Measurements from ENCODE around the gene PRG2. TPM values are rescaled to one million over a fixed set of nuclear protein-coding genes. Genes with fewer than 3 reads are reported as not detected.
A peak's percentile ranks its signal among the peaks of the same experiment; 100 is the strongest.

PRG2 gene
- total and polyA plus RNA-seq, 9 of the 15 experiments (the other 6 are each of a cell fraction or from before 2014, with no cell fraction given), result 1.8 to 78.0 (median 26.6) TPM

DNA sequence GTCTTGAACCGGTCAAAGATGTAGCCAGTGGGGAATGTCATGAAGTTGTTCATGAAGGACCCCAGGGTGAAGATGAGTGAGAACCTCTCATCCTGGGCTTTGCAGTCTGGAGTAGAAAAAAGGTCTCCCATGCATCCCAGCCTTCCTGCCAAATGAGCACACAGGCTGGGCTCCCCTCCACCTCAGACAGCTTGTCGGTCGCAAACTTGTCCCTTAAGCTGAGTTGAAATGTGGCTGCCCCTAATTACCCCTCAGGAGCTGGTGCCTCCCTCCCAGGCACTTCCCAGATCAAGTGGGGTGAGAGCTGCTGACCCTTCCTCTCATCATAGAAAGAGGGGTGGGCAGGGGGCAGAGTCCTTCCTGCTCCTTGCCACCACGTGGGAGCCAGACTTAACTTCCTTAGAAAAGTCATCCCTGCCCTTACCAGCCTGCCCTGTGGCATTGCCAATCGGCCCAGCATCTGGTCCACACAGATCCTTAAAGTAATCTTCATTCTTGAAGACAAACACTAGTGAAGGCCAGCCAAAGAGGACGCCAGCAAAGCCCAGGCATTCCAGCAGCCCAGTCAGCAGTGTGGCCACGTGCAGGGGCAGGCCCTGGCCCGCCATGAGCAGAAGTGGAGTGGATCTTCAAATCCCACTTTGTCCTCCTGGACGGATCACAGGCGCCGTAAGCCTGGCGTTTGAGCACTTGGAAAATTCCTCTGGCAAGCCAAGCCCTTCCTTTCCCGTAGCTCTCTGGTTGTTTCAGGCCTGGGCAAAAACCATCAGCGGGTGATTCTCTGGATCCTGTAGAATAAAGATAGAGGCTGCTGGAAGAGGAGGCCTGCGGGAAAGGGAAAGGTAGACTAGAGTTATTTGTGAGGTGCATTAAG lies 35.4 kb upstream of the PRG2 start (continued):
- TF ChIP-seq, protein P1, sequence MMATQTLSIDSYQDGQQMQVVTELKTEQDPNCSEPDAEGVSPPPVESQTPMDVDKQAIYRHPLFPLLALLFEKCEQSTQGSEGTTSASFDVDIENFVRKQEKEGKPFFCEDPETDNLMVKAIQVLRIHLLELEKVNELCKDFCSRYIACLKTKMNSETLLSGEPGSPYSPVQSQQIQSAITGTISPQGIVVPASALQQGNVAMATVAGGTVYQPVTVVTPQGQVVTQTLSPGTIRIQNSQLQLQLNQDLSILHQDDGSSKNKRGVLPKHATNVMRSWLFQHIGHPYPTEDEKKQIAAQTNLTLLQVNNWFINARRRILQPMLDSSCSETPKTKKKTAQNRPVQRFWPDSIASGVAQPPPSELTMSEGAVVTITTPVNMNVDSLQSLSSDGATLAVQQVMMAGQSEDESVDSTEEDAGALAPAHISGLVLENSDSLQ (IDR thresholded peaks at IDR 0.05), result no peak
- TF ChIP-seq CEBPB (tag; IDR thresholded peaks at IDR 0.05), result no peak
- TF ChIP-seq SMAD2 (IDR thresholded peaks at IDR 0.05; ENCODE audit: low read depth, low read length), result no peak
- TF ChIP-seq, protein P2, sequence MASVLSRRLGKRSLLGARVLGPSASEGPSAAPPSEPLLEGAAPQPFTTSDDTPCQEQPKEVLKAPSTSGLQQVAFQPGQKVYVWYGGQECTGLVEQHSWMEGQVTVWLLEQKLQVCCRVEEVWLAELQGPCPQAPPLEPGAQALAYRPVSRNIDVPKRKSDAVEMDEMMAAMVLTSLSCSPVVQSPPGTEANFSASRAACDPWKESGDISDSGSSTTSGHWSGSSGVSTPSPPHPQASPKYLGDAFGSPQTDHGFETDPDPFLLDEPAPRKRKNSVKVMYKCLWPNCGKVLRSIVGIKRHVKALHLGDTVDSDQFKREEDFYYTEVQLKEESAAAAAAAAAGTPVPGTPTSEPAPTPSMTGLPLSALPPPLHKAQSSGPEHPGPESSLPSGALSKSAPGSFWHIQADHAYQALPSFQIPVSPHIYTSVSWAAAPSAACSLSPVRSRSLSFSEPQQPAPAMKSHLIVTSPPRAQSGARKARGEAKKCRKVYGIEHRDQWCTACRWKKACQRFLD (CRISPR knock-in tag; IDR thresholded peaks at IDR 0.05), result no peak
- TF ChIP-seq TAF9B (IDR thresholded peaks at IDR 0.05; ENCODE audit: partially characterized antibody), result no peak
- TF ChIP-seq, protein P3, sequence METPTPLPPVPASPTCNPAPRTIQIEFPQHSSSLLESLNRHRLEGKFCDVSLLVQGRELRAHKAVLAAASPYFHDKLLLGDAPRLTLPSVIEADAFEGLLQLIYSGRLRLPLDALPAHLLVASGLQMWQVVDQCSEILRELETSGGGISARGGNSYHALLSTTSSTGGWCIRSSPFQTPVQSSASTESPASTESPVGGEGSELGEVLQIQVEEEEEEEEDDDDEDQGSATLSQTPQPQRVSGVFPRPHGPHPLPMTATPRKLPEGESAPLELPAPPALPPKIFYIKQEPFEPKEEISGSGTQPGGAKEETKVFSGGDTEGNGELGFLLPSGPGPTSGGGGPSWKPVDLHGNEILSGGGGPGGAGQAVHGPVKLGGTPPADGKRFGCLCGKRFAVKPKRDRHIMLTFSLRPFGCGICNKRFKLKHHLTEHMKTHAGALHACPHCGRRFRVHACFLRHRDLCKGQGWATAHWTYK (CRISPR knock-in tag; IDR thresholded peaks at IDR 0.05), result no peak
- TF ChIP-seq CBX2 (IDR thresholded peaks at IDR 0.05; ENCODE audit: insufficient read depth, low read length, poor library complexity, severe bottlenecking), result no peak
- TF ChIP-seq KDM2B (CRISPR knock-in tag; IDR thresholded peaks at IDR 0.05), result no peak
- TF ChIP-seq THRAP3 (IDR thresholded peaks at IDR 0.05; ENCODE audit: borderline replicate concordance), result no peak
- TF ChIP-seq ZNF41 (CRISPR knock-in tag; conservative IDR thresholded peaks at IDR 0.05), result no peak
- no peak for TF ChIP-seq ZNF23 (CRISPR knock-in tag; IDR thresholded peaks at IDR 0.05)
- no peak for TF ChIP-seq DDX20 (tag; IDR thresholded peaks at IDR 0.05; ENCODE audit: low read depth)
- TF ChIP-seq SRSF1 (IDR thresholded peaks at IDR 0.05; ENCODE audit: low read depth, low read length), result no peak
- no peak for TF ChIP-seq CBFB (CRISPR knock-in tag; IDR thresholded peaks at IDR 0.05)
- TF ChIP-seq, protein P4, sequence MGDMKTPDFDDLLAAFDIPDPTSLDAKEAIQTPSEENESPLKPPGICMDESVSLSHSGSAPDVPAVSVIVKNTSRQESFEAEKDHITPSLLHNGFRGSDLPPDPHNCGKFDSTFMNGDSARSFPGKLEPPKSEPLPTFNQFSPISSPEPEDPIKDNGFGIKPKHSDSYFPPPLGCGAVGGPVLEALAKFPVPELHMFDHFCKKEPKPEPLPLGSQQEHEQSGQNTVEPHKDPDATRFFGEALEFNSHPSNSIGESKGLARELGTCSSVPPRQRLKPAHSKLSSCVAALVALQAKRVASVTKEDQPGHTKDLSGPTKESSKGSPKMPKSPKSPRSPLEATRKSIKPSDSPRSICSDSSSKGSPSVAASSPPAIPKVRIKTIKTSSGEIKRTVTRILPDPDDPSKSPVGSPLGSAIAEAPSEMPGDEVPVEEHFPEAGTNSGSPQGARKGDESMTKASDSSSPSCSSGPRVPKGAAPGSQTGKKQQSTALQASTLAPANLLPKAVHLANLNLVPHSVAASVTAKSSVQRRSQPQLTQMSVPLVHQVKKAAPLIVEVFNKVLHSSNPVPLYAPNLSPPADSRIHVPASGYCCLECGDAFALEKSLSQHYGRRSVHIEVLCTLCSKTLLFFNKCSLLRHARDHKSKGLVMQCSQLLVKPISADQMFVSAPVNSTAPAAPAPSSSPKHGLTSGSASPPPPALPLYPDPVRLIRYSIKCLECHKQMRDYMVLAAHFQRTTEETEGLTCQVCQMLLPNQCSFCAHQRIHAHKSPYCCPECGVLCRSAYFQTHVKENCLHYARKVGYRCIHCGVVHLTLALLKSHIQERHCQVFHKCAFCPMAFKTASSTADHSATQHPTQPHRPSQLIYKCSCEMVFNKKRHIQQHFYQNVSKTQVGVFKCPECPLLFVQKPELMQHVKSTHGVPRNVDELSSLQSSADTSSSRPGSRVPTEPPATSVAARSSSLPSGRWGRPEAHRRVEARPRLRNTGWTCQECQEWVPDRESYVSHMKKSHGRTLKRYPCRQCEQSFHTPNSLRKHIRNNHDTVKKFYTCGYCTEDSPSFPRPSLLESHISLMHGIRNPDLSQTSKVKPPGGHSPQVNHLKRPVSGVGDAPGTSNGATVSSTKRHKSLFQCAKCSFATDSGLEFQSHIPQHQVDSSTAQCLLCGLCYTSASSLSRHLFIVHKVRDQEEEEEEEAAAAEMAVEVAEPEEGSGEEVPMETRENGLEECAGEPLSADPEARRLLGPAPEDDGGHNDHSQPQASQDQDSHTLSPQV (IDR thresholded peaks at IDR 0.05), result peak; percentile 89
- no peak for TF ChIP-seq HOXB6 (CRISPR knock-in tag; IDR thresholded peaks at IDR 0.05; ENCODE audit: borderline replicate concordance)
- TF ChIP-seq ZNF175 (CRISPR knock-in tag; IDR thresholded peaks at IDR 0.05; ENCODE audit: low read depth), result no peak; the same call in 1 of the 2 replicates
- TF ChIP-seq, protein P5, sequence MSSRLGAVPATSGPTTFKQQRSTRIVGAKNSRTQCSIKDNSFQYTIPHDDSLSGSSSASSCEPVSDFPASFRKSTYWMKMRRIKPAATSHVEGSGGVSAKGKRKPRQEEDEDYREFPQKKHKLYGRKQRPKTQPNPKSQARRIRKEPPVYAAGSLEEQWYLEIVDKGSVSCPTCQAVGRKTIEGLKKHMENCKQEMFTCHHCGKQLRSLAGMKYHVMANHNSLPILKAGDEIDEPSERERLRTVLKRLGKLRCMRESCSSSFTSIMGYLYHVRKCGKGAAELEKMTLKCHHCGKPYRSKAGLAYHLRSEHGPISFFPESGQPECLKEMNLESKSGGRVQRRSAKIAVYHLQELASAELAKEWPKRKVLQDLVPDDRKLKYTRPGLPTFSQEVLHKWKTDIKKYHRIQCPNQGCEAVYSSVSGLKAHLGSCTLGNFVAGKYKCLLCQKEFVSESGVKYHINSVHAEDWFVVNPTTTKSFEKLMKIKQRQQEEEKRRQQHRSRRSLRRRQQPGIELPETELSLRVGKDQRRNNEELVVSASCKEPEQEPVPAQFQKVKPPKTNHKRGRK (tag; IDR thresholded peaks at IDR 0.05), result no peak

All from K562 (cell line).